ENCODE results near the gene NDUFC2.
A peak's percentile ranks its signal among the peaks of the same experiment; 100 is the strongest.
"Not testable (repeated sequence)": the region's sequence is repeated elsewhere in the genome, so short reads cannot be mapped to it uniquely, and the experiment has no call there.

NDUFC2 gene
- long read RNA-seq, donor 1, transcript NDUFC2-201 (3 exons, 2,518 nt), result major isoform, 316 of 369 reads
- long read RNA-seq, donor 1, partial matches to known transcripts, result 42 of 369 reads
- long read RNA-seq, donor 1, other reads (novel, unspliced or antisense), result 6 of 369 reads
- long read RNA-seq, donor 2, transcript NDUFC2-201 (3 exons, 2,518 nt), result major isoform, 164 of 226 reads
- long read RNA-seq, donor 2, partial matches to known transcripts, result 60 of 226 reads
- long read RNA-seq, donor 2, other reads (novel, unspliced or antisense), result 0 of 226 reads
- long read RNA-seq, donor 3, transcript NDUFC2-201 (3 exons, 2,518 nt), result major isoform, 108 of 128 reads
- long read RNA-seq, donor 3, partial matches to known transcripts, result 16 of 128 reads
- long read RNA-seq, donor 3, other reads (novel, unspliced or antisense), result 0 of 128 reads
- long read RNA-seq, donor 4, transcript NDUFC2-201 (3 exons, 2,518 nt), result major isoform, 159 of 210 reads
- long read RNA-seq, donor 4, partial matches to known transcripts, result 42 of 210 reads
- long read RNA-seq, donor 4, other reads (novel, unspliced or antisense), result 6 of 210 reads
- long read RNA-seq, donor 5, transcript NDUFC2-201 (3 exons, 2,518 nt), result major isoform, 232 of 270 reads
- long read RNA-seq, donor 5, partial matches to known transcripts, result 36 of 270 reads
- long read RNA-seq, donor 5, other reads (novel, unspliced or antisense), result 0 of 270 reads
- long read RNA-seq, donor 6, transcript NDUFC2-201 (3 exons, 2,518 nt), result major isoform, 197 of 282 reads
- long read RNA-seq, donor 6, partial matches to known transcripts, result 79 of 282 reads
- long read RNA-seq, donor 6, other reads (novel, unspliced or antisense), result 0 of 282 reads
- long read RNA-seq, donor 7, transcript NDUFC2-201 (3 exons, 2,518 nt), result major isoform, 270 of 382 reads
- long read RNA-seq, donor 7, partial matches to known transcripts, result 108 of 382 reads
- long read RNA-seq, donor 7, other reads (novel, unspliced or antisense), result 0 of 382 reads
- long read RNA-seq, donor 8, transcript NDUFC2-201 (3 exons, 2,518 nt), result major isoform, 205 of 234 reads
- long read RNA-seq, donor 8, transcript NDUFC2-204 (2 exons, 561 nt), result minor isoform, 6 of 234 reads
- long read RNA-seq, donor 8, partial matches to known transcripts, result 21 of 234 reads
- long read RNA-seq, donor 8, other reads (novel, unspliced or antisense), result 0 of 234 reads

GRCh38 chr11:78079232-78080083 is at the start of gene NDUFC2:
NDUFC2 (minus strand) TSS chr11:78079862; CDS start chr11:78079744, 118 bp downstream.
- DNase-seq, result peak; percentile 90

- no peak for DNase-seq
These were observed 47.7 kb upstream of the NDUFC2 start for GRCh38 chr11:78127403-78127802.

- no peak for DNase-seq
These were observed 33.1 kb upstream of the NDUFC2 start for GRCh38 chr11:78112582-78113275.

GRCh38 chr11:78111298-78111697 is 31.6 kb upstream of the NDUFC2 start:
- DNase-seq, result no peak

- DNase-seq, result no peak
These were observed 31.2 kb upstream of the NDUFC2 start for GRCh38 chr11:78110830-78111229.

- no peak for DNase-seq
These were observed 30.7 kb upstream of the NDUFC2 start for GRCh38 chr11:78110351-78110750.

GRCh38 chr11:78109081-78110015 is 29.7 kb upstream of the NDUFC2 start:
- DNase-seq, result no peak

GRCh38 chr11:78100676-78101472 is 21.2 kb upstream of the NDUFC2 start:
- DNase-seq, result no peak

GRCh38 chr11:78100261-78100660 is 20.6 kb upstream of the NDUFC2 start:
- no peak for DNase-seq

GRCh38 chr11:78099666-78100065 is 20.0 kb upstream of the NDUFC2 start:
- no peak for DNase-seq

GRCh38 chr11:78097666-78098385 is 18.2 kb upstream of the NDUFC2 start:
- no peak for DNase-seq

- no peak for DNase-seq
These were observed 14.6 kb upstream of the NDUFC2 start for GRCh38 chr11:78094250-78094649.

GRCh38 chr11:78086521-78087074 is 6.9 kb upstream of the NDUFC2 start:
- not testable (repeated sequence) for DNase-seq

- no peak for DNase-seq
These were observed 6.3 kb upstream of the NDUFC2 start for GRCh38 chr11:78085972-78086371.

- DNase-seq, result not testable (repeated sequence)
These were observed 4.8 kb upstream of the NDUFC2 start for GRCh38 chr11:78084506-78084905.

- DNase-seq, result peak; percentile 23
These were observed 3.4 kb upstream of the NDUFC2 start for GRCh38 chr11:78083021-78083420.

- DNase-seq, result no peak
These were observed 2.5 kb upstream of the NDUFC2 start for GRCh38 chr11:78082146-78082545.

- DNase-seq, result no peak
These were observed 1.9 kb upstream of the NDUFC2 start for GRCh38 chr11:78081583-78081982.

Measured in right kidney (tissue), 9 donors.